HuH-7 (cell line): Measurements from ENCODE around the gene SDK2.

ENCODE experiments used
- DNase-seq: peaks from one replicate; pipeline ENCODE4 v3.0.0; 2011; ENCODE audit warnings: low spot score

SDK2 gene

GRCh38 chr17:73632513-73632912 is 11.7 kb downstream of the SDK2 start:
- DNase-seq: no peak

DNA sequence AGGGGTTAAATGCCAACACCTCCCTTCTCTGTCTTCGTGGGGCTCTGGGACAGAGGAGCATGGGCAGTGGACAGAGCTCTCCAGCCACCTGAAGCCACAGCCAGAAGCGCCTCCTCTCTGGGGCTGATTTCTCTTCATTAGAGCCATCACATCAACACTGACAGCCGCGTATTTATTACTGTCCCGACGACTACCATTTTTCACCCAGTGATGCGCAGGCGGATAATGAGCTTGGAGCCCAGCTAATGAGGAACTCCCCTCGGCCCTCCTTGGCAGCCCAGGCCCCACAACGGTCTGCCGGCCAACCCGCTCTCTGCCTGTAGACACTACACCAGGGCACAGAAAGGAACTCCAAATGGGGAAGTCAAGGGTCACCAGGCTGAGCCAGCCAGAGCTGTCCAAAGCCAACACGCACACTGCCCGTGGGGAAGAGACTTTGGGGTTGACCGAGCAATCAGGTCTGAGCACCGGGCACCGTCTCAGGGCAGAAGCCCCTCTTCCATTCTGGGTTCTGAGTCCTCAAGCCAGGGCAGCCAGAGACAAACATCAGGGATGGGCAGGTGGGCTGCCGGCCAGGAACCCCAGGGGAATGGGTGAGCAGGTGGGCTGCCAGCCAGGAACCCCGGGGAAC is 13.2 kb downstream of the SDK2 start:
- DNase-seq: no peak

DNA sequence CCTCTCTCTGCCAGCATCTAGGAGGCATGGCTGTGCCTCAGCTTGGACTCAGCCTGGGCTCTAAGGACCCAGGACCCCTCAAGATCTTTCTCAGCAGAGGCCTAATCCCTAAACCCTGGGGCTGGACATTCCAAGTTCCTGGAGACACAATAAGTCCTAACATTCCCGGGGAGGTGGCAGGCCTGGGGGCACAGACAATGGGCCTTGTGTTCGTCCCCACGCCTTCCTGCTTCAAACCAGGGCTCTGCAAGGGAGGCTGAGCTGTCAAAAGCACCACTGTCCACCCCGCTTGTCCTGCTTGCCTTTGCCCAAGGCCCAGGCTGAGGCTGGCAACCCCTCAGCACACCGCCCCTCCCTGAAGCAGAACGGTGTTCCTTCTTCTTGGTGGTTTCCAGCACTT is 13.7 kb downstream of the SDK2 start:
- DNase-seq: no peak

- DNase-seq: no peak
Observed at GRCh38 chr17:73628642-73629552, 15.3 kb downstream of the SDK2 start.

DNA sequence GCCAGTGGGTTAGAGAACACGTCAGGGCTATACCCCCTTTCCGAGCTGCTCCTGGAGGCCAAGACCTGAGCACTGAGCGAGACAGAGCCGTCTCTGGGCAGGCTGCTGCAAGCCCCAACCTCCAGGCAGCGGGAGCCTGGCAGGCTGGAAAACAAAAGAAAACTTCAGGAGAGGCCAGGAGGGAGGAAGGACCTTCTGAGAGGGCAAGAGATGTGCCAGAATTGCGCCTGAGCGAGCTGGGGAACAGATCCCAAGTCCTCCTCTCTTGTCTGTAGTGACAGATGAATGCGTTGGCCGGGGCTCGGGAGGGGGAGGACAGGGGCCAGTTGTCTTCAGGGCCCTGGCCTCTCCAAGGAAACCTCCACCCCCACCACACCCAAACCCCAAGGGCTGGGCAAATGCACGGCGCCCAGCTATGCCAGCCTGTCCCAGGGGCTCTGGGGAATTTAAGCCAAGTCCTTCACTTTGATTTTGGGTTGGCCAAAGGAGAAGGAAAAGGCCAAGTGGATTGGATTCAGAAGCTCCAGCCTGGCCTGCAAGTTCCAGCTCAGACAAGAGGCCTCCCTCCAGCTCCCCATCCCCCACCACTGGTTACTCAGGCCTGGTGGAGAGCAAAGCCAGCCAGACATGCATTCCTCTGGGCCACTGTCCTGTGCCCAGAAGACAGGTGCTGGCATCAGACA is 18.1 kb downstream of the SDK2 start:
- DNase-seq: no peak

GRCh38 chr17:73625006-73625405 is 19.2 kb downstream of the SDK2 start:
- no peak for DNase-seq

GRCh38 chr17:73624496-73624988 is 19.7 kb downstream of the SDK2 start:
- no peak for DNase-seq

DNA sequence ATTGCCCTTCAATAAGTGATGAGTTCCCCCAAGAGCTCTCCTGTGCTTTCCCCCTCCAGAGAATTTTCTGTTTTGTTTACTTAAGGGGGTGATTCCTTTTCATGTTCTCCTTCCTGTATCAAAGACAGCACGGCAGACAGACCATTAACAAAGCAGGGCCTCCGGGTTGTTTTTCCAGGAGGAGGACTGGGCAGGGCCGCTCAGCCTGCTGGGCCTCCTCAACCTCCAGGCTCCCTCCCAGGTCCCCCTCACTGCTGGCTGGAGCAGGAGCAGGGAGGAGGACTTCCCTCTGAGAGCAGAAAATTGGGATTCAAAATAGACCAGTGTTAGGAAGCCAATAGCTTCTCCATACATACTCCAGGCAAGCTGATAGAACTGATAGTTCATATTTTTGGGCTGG is 20.4 kb downstream of the SDK2 start:
- no peak for DNase-seq

DNA sequence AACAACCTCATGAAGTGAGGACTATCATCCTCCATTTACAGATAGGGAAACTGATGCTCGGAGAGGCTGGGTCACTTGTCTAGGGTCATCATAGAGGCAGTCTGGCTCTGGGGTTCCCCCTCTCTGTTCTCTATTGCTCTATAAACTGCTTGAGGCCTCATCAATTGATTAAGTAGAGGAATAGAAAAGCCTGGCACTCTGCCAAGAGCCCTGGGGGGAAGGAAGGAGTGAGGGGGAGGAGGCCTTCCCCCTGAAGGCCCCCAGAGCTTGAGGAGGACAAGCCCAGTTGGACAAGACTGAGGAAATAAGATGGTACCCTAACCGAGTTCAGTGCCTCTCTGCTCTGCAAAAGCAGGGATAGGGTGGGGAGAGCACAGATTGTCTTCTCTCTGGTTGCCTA is 21.0 kb downstream of the SDK2 start:
- no peak for DNase-seq

GRCh38 chr17:73622381-73622780 is 21.9 kb downstream of the SDK2 start:
- DNase-seq: no peak

DNA sequence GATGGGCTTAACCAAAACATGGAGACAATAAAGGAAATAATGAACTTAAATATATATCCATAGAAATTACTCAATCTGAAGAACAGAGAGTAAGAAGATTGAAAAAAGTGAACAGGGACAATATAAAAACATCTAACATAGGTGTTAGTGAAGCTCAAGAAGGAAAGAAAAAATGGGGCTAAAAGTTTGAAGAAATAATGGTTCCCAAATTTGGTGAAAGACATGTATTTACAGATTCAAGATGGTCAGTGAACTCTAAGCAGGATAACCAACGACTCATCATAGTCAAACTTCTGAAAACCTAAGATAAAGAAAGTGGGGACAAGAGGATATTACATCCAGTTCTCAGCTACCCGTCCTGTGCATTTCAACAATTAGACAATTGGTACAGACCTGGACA is 22.6 kb downstream of the SDK2 start:
- no peak for DNase-seq

DNA sequence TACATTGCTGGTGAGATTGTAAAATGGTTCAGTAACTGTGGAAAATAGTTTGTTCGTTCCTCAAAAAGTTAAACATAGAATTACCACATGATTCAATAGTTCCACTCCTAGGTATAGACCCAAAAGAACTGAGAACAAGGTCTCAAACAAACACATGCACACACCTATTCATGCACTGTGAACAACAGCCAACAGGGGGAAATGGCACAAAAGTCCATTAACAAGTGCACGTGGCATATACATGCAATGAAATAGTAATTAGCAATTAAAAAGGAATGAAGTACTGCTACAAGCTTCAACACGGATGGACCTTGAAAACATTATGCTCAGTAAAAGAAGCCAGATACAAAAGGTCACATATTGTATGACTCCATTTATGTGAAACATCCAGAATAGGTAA is 23.8 kb downstream of the SDK2 start:
- no peak for DNase-seq

DNA sequence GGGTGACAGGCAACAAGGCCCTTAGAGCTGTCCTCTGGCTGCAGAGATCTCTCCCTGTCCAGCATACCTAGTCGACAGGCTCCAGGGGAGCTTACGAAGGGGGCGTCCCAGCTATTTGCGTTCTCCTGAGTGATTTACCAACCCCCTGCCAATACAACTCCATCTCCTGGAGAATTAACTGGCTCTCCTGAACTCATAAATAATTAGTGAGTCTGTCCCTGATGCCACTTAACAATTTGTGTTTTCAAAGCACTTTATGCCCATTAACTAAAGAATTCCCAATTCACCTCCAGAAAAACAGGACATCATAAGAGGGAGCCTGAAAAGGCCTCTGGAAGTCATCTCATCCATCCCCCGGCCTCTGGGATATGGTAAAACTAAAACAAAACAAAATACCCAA is 26.7 kb downstream of the SDK2 start:
- no peak for DNase-seq

- DNase-seq: no peak
Observed at GRCh38 chr17:73616873-73617404, 27.3 kb downstream of the SDK2 start.

DNA sequence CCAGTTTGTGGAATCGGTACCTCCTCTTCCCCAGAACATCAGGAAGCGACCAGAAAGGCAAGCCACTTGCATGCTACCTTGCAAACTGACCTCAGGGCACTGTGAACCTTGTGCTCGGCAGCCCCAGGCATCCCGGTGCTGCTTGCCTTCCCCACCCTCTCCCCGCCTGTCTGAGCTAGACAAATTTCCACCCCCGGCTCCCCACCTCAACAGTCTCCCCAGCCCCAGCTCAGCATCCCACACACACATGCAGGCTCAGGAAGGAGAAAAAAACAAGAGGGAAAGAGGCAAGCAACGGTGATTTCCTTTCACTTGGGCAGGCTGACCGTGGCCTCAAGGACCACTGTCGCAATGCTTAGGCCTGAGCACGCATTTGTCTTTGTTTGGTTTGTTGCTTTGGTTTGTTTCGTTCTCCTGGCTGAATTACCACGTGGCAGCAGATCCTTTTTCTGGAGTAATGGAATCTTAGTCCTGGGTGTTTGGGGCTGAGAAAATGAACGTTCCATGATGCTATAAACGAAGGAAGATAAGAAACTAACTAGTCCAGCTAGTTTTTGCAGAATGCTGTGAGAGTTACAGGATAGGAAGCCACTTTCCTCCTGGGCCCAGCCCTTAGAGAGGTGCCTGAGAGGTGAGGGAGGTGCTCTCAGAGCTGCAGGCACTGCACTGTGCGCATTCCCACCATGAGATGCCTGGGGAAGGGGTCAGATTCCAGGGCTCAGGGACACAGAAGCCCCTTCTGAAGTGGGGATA is 27.9 kb downstream of the SDK2 start:
- DNase-seq: no peak

DNA sequence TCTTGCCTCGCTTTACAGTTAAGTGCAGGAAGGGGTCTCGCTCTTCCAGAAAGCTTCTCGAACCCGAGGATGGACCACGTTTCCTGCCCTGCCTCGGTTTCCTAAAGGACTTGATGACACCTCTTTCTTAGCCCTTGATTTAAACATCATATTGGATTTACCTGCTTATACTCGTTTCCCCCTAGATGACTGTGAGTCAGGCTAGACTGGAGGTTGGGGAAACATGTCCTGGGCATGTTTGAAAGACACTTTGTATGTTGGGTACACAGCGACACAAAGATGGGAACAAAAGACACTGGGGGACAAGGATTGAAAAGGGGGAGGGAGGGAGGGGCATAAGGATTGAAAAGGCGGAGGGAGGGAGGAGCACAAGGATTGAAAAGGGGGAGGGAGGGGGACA is 30.0 kb downstream of the SDK2 start:
- DNase-seq: no peak

GRCh38 chr17:73613271-73614233 is 30.7 kb downstream of the SDK2 start:
- no peak for DNase-seq

- no peak for DNase-seq
Observed at GRCh38 chr17:73612031-73612472, 32.2 kb downstream of the SDK2 start.

DNA sequence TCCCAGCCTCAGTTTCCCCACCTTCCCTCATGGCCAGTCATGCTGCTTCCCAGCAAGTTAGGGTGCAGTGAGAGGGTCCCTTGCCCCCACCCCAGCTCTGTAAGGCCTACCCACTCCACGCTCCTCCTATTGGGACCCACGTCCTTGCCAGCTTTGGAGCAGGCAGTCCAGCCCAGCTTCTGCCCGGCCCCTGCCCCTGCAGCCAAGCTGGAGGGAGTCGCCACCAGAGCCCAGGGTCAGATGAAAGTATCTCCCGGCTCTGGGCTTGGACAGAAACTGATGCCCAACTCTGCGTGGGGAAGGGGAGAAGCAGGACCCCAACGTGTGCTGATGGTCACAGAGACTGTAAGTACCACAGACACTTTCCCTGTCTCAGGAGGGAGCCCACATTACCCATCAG is 32.6 kb downstream of the SDK2 start:
- DNase-seq: no peak

- no peak for DNase-seq
Observed at GRCh38 chr17:73610331-73610911, 33.8 kb downstream of the SDK2 start.
